Caco-2 (cell line): ENCODE data around the gene WRAP73. TPM values are rescaled to one million over a fixed set of nuclear protein-coding genes. Genes with fewer than 3 reads are reported as not detected.
A peak's percentile ranks its signal among the peaks of the same experiment; 100 is the strongest.

Experiments
- BruUV-seq: library from RNA; stranded (reverse); fragments of 400-500 nt; replicated peaks from 2 replicates; lab custom pipeline; 2021; lab: Mats Ljungman, UMichigan
- CTCF ChIA-PET: fragments of 300-600 bp; sonication (Branson Sonifier 250); formaldehyde crosslinking; loops from one replicate; lab custom pipeline; 2022; ENCODE audit warnings: antibody characterized with exemption; lab: Charles Lee
- POLR2A ChIA-PET: fragments of 300-600 bp; sonication (Branson Sonifier 250); formaldehyde crosslinking; loops from one replicate; lab custom pipeline; 2022; ENCODE audit warnings: antibody characterized with exemption; lab: Charles Lee
- DNase-seq, 2 experiments: peaks; one replicate each; pipeline versions ENCODE4 v3.0.0 to v3.0.0-alpha.2; 2020 to 2022
- H3K27me3 ChIP-seq: replicated peaks from 2 replicates; pipeline ENCODE4 v1.6.0; 2011; ENCODE audit warnings: low read length; ENCODE audit not compliant: control insufficient read depth, insufficient read depth
- H3K36me3 ChIP-seq: 2 replicates; pipeline ENCODE4 v1.5.1; 2011; ENCODE audit warnings: low read length; ENCODE audit not compliant: control insufficient read depth, insufficient read depth
- H3K4me1 ChIP-seq: fragments of 250-450 bp; sonication (Bioruptor Pico); 2 replicates; pipeline ENCODE4 v1.5.1; 2020; ENCODE audit warnings: mild to moderate bottlenecking
- H3K4me3 ChIP-seq: 2 replicates; pipeline ENCODE4 v1.5.1; 2011; ENCODE audit warnings: low read depth, mild to moderate bottlenecking, control low read depth, low read length
- H3K9me3 ChIP-seq: fragments of 250-450 bp; sonication (Bioruptor Pico); 2 replicates; pipeline ENCODE4 v1.5.1; 2020; ENCODE audit warnings: mild to moderate bottlenecking, moderate library complexity
- H3K27ac Mint-ChIP-seq: one replicate; pipeline ENCODE4 v1.8.0; 2022; ENCODE audit warnings: mixed read lengths; ENCODE audit not compliant: unreplicated experiment
- H3K27me3 Mint-ChIP-seq: one replicate; pipeline ENCODE4 v1.8.0; 2022; ENCODE audit warnings: mixed read lengths; ENCODE audit not compliant: insufficient read depth, unreplicated experiment
- H3K36me3 Mint-ChIP-seq: one replicate; pipeline ENCODE4 v1.8.0; 2022; ENCODE audit warnings: mild to moderate bottlenecking, mixed read lengths; ENCODE audit not compliant: insufficient read depth, unreplicated experiment
- H3K4me1 Mint-ChIP-seq: one replicate; pipeline ENCODE4 v1.8.0; 2022; ENCODE audit warnings: low read depth, mixed read lengths; ENCODE audit not compliant: unreplicated experiment
- H3K4me3 Mint-ChIP-seq: one replicate; pipeline ENCODE4 v1.8.0; 2022; ENCODE audit warnings: mild to moderate bottlenecking, moderate library complexity, mixed read lengths; ENCODE audit not compliant: unreplicated experiment
- H3K9me3 Mint-ChIP-seq: one replicate; pipeline ENCODE4 v1.8.0; 2022; ENCODE audit warnings: mixed read lengths; ENCODE audit not compliant: unreplicated experiment
- CTCF ChIP-seq, 2 experiments: fragments of 200-600 bp in 1 of 2; IDR thresholded peaks; 1 replicate in 1 of 2; 2 replicates in 1 of 2; pipeline versions ENCODE4 v1.5.1 to v1.8.0; 2011 to 2022; ENCODE audit warnings: antibody characterized with exemption in 1 of 2, control low read depth in 1 of 2, inconsistent platforms in 1 of 2, low read depth in 1 of 2, low read length in 1 of 2, mild to moderate bottlenecking in 1 of 2, moderate library complexity in 1 of 2; ENCODE audit not compliant: insufficient read depth in 1 of 2, severe bottlenecking in 1 of 2, unreplicated experiment in 1 of 2
- intact Hi-C: fragments of 100-400 bp; cut with micrococcal nuclease; formaldehyde crosslinking; loops from one replicate; pipeline ENCODE4 v1.10.0; 2022; ENCODE audit not compliant: unreplicated experiment
- total RNA-seq: library from RNA; stranded (reverse); gene quantifications from 2 replicates; pipeline ENCODE4 v1.2.3, GENCODE V29; 2022

WRAP73 gene
- total RNA-seq, 1 experiment from 2014 or later = 31.6 TPM

GRCh38 chr1:3620708-3621107, 29.2 kb downstream of the WRAP73 start:
- Mint-ChIP-seq H3K4me1 (peaks cover 17% of the 10 kb centered on the region), H3K36me3 (peaks cover 10% of the 10 kb centered on the region), H3K27ac (no peak overlapping the region), H3K27me3 (no peaks in the 10 kb centered on the region), H3K4me3 (no peak overlapping the region), H3K9me3 (no peaks in the 10 kb centered on the region)
- H3K4me3 ChIP-seq = no peak overlapping the region
- intact Hi-C loops = loop anchor here (5.0 kb wide), 1 partner anchor 102 kb away; no protein-coding TSS in a partner anchor
- ChIA-PET CTCF (interaction anchor here (1.3 to 2.6 kb wide), 4 partner anchors 29 to 168 kb away, joined by 4 to 24 read pairs (median 8); no protein-coding TSS in a partner anchor), POLR2A (no interaction called here)
- BruUV-seq = no TSS peak
- H3K9me3 ChIP-seq = no peaks in the 10 kb centered on the region
- H3K36me3 ChIP-seq = no peaks in the 10 kb centered on the region
- H3K4me1 ChIP-seq = peaks cover 13% of the 10 kb centered on the region
- TF ChIP-seq CTCF (IDR thresholded peaks at IDR 0.05; ENCODE audit: insufficient read depth in 1 of 2, low read depth in 1 of 2, low read length in 1 of 2, severe bottlenecking in 1 of 2, unreplicated experiment in 1 of 2) = no peak
- H3K27me3 ChIP-seq = no peaks in the 10 kb centered on the region
- no peak for DNase-seq

- H3K4me3 Mint-ChIP-seq = no peak overlapping the region
- Histone ChIP-seq H3K27me3 (no peaks in the 10 kb centered on the region), H3K9me3 (no peaks in the 10 kb centered on the region), H3K4me1 (peaks cover 29% of the 10 kb centered on the region), H3K36me3 (no peaks in the 10 kb centered on the region), H3K4me3 (no peak overlapping the region)
- H3K27ac Mint-ChIP-seq = no peak overlapping the region
- no peaks in the 10 kb centered on the region for H3K36me3 Mint-ChIP-seq
- DNase-seq = peak; percentile 65 to 73
- TF ChIP-seq CTCF (IDR thresholded peaks at IDR 0.05; ENCODE audit: insufficient read depth in 1 of 2, low read depth in 1 of 2, low read length in 1 of 2, severe bottlenecking in 1 of 2, unreplicated experiment in 1 of 2) = peak; percentile 78 to 82
- ChIA-PET POLR2A (interaction anchor here (1.0 kb wide), 1 partner anchor 88 kb away, joined by 4 read pairs; no protein-coding TSS in a partner anchor), CTCF (interaction anchor here (0.6 to 1.7 kb wide), 19 partner anchors 8 to 166 kb away, joined by 3 to 44 read pairs (median 5); partner anchors contain the start of gene TP73)
- H3K27me3 Mint-ChIP-seq = no peaks in the 10 kb centered on the region
- no TSS peak for BruUV-seq
- H3K9me3 Mint-ChIP-seq = no peaks in the 10 kb centered on the region
- peaks cover 28% of the 10 kb centered on the region for H3K4me1 Mint-ChIP-seq
- intact Hi-C loops = loop anchor here (1.0 to 2.0 kb wide), 3 partner anchors 32 to 166 kb away; no protein-coding TSS in a partner anchor
Observed at GRCh38 chr1:3618881-3619671, 30.8 kb downstream of the WRAP73 start.

- ChIA-PET POLR2A (interaction anchor here (1.0 kb wide), 1 partner anchor 87 kb away, joined by 4 read pairs; no protein-coding TSS in a partner anchor), CTCF (interaction anchor here (0.7 to 1.7 kb wide), 17 partner anchors 8 to 165 kb away, joined by 3 to 44 read pairs (median 5); partner anchors contain the start of gene TP73)
- H3K27me3 ChIP-seq = no peaks in the 10 kb centered on the region
- H3K27me3 Mint-ChIP-seq = no peaks in the 10 kb centered on the region
- H3K36me3 Mint-ChIP-seq = peaks cover under 1% of the 10 kb centered on the region
- H3K4me3 Mint-ChIP-seq = no peak overlapping the region
- DNase-seq = no peak
- H3K4me1 ChIP-seq = peaks cover 34% of the 10 kb centered on the region
- no peak for TF ChIP-seq CTCF (IDR thresholded peaks at IDR 0.05; ENCODE audit: insufficient read depth in 1 of 2, low read depth in 1 of 2, low read length in 1 of 2, severe bottlenecking in 1 of 2, unreplicated experiment in 1 of 2)
- H3K9me3 ChIP-seq = no peaks in the 10 kb centered on the region
- no peak overlapping the region for H3K4me3 ChIP-seq
- peaks cover 29% of the 10 kb centered on the region for H3K4me1 Mint-ChIP-seq
- H3K36me3 ChIP-seq = no peaks in the 10 kb centered on the region
- no peak overlapping the region for H3K27ac Mint-ChIP-seq
- BruUV-seq = no TSS peak
- no peaks in the 10 kb centered on the region for H3K9me3 Mint-ChIP-seq
- intact Hi-C loops = loop anchor here (2.0 kb wide), 1 partner anchor 166 kb away; no protein-coding TSS in a partner anchor
Observed at GRCh38 chr1:3618531-3618880, 31.4 kb downstream of the WRAP73 start.
